T-helper 2 cell treated with Interferon-gamma antibody and Interleukin-4, amounts not matched to agents 5 μg/mL and 100 μg/mL, for 36 hours (primary cell): Measurements from ENCODE around the gene PRKACA.

Experiments
- DNase-seq: peaks from one replicate; pipeline ENCODE4 v3.0.0; 2021; ENCODE audit warnings: low spot score
- H3K27ac Mint-ChIP-seq: one replicate; pipeline ENCODE4 v1.8.0; 2021; ENCODE audit warnings: mild to moderate bottlenecking, mixed read lengths
- H3K27me3 Mint-ChIP-seq: one replicate; pipeline ENCODE4 v1.8.0; 2021; ENCODE audit warnings: low read depth, mixed read lengths
- H3K36me3 Mint-ChIP-seq: one replicate; pipeline ENCODE4 v1.8.0; 2021; ENCODE audit warnings: low read depth, mixed read lengths
- H3K4me1 Mint-ChIP-seq: one replicate; pipeline ENCODE4 v1.8.0; 2021; ENCODE audit warnings: low read depth, mixed read lengths
- H3K4me3 Mint-ChIP-seq: one replicate; pipeline ENCODE4 v1.8.0; 2022; ENCODE audit warnings: mild to moderate bottlenecking, moderate library complexity, mixed read lengths
- H3K9me3 Mint-ChIP-seq: one replicate; pipeline ENCODE4 v1.8.0; 2021; ENCODE audit warnings: mixed read lengths

PRKACA gene

GRCh38 chr19:14089412-14089661 lies 28.2 kb downstream of the PRKACA start:
- peaks cover 8% of the 10 kb centered on the region for H3K9me3 Mint-ChIP-seq
- peaks cover 12% of the 10 kb centered on the region for H3K4me1 Mint-ChIP-seq
- peaks cover 39% of the 10 kb centered on the region for H3K36me3 Mint-ChIP-seq
- no peak for DNase-seq
- peak overlapping the region; percentile 81 for H3K4me3 Mint-ChIP-seq
- H3K27me3 Mint-ChIP-seq, result no peaks in the 10 kb centered on the region
- H3K27ac Mint-ChIP-seq, result peak overlapping the region; percentile 73

- Mint-ChIP-seq H3K4me1 (peaks cover 12% of the 10 kb centered on the region), H3K9me3 (peaks cover 8% of the 10 kb centered on the region), H3K27ac (peak overlapping the region; percentile 73), H3K36me3 (peaks cover 39% of the 10 kb centered on the region), H3K4me3 (peak overlapping the region; percentile 81), H3K27me3 (no peaks in the 10 kb centered on the region)
- no peak for DNase-seq
These were observed 28.7 kb downstream of the PRKACA start for GRCh38 chr19:14088634-14089411.

GRCh38 chr19:14086098-14086497 lies 31.5 kb downstream of the PRKACA start:
- peaks cover 26% of the 10 kb centered on the region for H3K36me3 Mint-ChIP-seq
- no peaks in the 10 kb centered on the region for H3K9me3 Mint-ChIP-seq
- no peak overlapping the region for H3K4me3 Mint-ChIP-seq
- H3K27me3 Mint-ChIP-seq, result no peaks in the 10 kb centered on the region
- H3K4me1 Mint-ChIP-seq, result peaks cover 12% of the 10 kb centered on the region
- no peak overlapping the region for H3K27ac Mint-ChIP-seq
- DNase-seq, result no peak

GRCh38 chr19:14085309-14085995 lies 32.1 kb downstream of the PRKACA start, which contains the start of gene C19orf67:
TSS of gene C19orf67 (minus strand) at chr19:14085783. CDS start at chr19:14085627, 156 bp downstream.
- no peaks in the 10 kb centered on the region for H3K9me3 Mint-ChIP-seq
- DNase-seq, result no peak
- peaks cover 14% of the 10 kb centered on the region for H3K4me1 Mint-ChIP-seq
- peak within 1 kb of the TSS; percentile 28 for H3K27ac Mint-ChIP-seq
- no peak within 1 kb of the TSS for H3K4me3 Mint-ChIP-seq
- H3K36me3 Mint-ChIP-seq, result peaks cover 26% of the 10 kb centered on the region
- no peaks in the 10 kb centered on the region for H3K27me3 Mint-ChIP-seq

- Mint-ChIP-seq H3K27ac (peak overlapping the region; percentile 45), H3K4me3 (peak overlapping the region; percentile 94)
These were observed 34.9 kb downstream of the PRKACA start for GRCh38 chr19:14082675-14082960.

GRCh38 chr19:14081797-14082674 lies 35.5 kb downstream of the PRKACA start:
- peaks cover 16% of the 10 kb centered on the region for H3K4me1 Mint-ChIP-seq
- no peaks in the 10 kb centered on the region for H3K9me3 Mint-ChIP-seq
- peak overlapping the region; percentile 94 for H3K27ac Mint-ChIP-seq
- H3K36me3 Mint-ChIP-seq, result peaks cover 9% of the 10 kb centered on the region
- no peaks in the 10 kb centered on the region for H3K27me3 Mint-ChIP-seq
- peak overlapping the region; percentile 94 for H3K4me3 Mint-ChIP-seq
- DNase-seq, result no peak

More at GRCh38 chr19:14082675-14082960, 34.9 kb downstream of the PRKACA start:
- Mint-ChIP-seq H3K27me3 (no peaks in the 10 kb centered on the region), H3K36me3 (peaks cover 10% of the 10 kb centered on the region), H3K4me1 (peaks cover 16% of the 10 kb centered on the region), H3K9me3 (no peaks in the 10 kb centered on the region)
- no peak for DNase-seq

- peaks cover 16% of the 10 kb centered on the region for H3K4me1 Mint-ChIP-seq
- peak overlapping the region; percentile 94 for H3K27ac Mint-ChIP-seq
- H3K9me3 Mint-ChIP-seq, result no peaks in the 10 kb centered on the region
- peak; percentile 99 for DNase-seq
- no peaks in the 10 kb centered on the region for H3K27me3 Mint-ChIP-seq
- peaks cover 2% of the 10 kb centered on the region for H3K36me3 Mint-ChIP-seq
- peak overlapping the region; percentile 94 for H3K4me3 Mint-ChIP-seq
These were observed 36.4 kb downstream of the PRKACA start for GRCh38 chr19:14080887-14081796.

GRCh38 chr19:14078411-14078810 lies 39.2 kb downstream of the PRKACA start:
- Mint-ChIP-seq H3K27ac (no peak overlapping the region), H3K27me3 (no peaks in the 10 kb centered on the region), H3K36me3 (no peaks in the 10 kb centered on the region), H3K4me1 (peaks cover 30% of the 10 kb centered on the region), H3K4me3 (no peak overlapping the region), H3K9me3 (no peaks in the 10 kb centered on the region)
- no peak for DNase-seq

GRCh38 chr19:14073925-14074838 lies 43.4 kb downstream of the PRKACA start:
- peaks cover 4% of the 10 kb centered on the region for H3K27me3 Mint-ChIP-seq
- peaks cover 18% of the 10 kb centered on the region for H3K4me1 Mint-ChIP-seq
- H3K36me3 Mint-ChIP-seq, result no peaks in the 10 kb centered on the region

GRCh38 chr19:14073261-14073924 lies 44.2 kb downstream of the PRKACA start:
- H3K27ac Mint-ChIP-seq, result peak overlapping the region; percentile 92
- H3K4me1 Mint-ChIP-seq, result peaks cover 18% of the 10 kb centered on the region
- no peaks in the 10 kb centered on the region for H3K36me3 Mint-ChIP-seq
- DNase-seq, result peak; percentile 86
- no peaks in the 10 kb centered on the region for H3K9me3 Mint-ChIP-seq
- peaks cover 4% of the 10 kb centered on the region for H3K27me3 Mint-ChIP-seq
- peak overlapping the region; percentile 98 for H3K4me3 Mint-ChIP-seq

More at GRCh38 chr19:14073925-14074838, 43.4 kb downstream of the PRKACA start:
- H3K27ac Mint-ChIP-seq, result peak overlapping the region; percentile 92
- peak; percentile 53 for DNase-seq
- peak overlapping the region; percentile 98 for H3K4me3 Mint-ChIP-seq
- no peaks in the 10 kb centered on the region for H3K9me3 Mint-ChIP-seq

GRCh38 chr19:14072535-14073260 lies 44.9 kb downstream of the PRKACA start, which contains the start of gene MISP3:
TSS of gene MISP3 (plus strand) at chr19:14072786. CDS start at chr19:14073310, 524 bp downstream.
- Mint-ChIP-seq H3K27ac (peak within 1 kb of the TSS; percentile 92), H3K9me3 (no peaks in the 10 kb centered on the region), H3K4me1 (peaks cover 16% of the 10 kb centered on the region), H3K27me3 (peaks cover 4% of the 10 kb centered on the region), H3K36me3 (no peaks in the 10 kb centered on the region), H3K4me3 (peak within 1 kb of the TSS; percentile 98)
- peak; percentile 51 for DNase-seq
